ENCODE measurements around the gene HOXC10.

Gene HOXC10

GRCh38 chr12:53994264-53995001 lies 9.5 kb downstream of the HOXC10 start:
- H3K4me1 Mint-ChIP-seq (ENCODE audit: low read depth) = peaks cover 45% of the 10 kb centered on the region
- H3K9me3 Mint-ChIP-seq = no peaks in the 10 kb centered on the region
- intact Hi-C loops (cut with micrococcal nuclease) = no loop called here
- H3K27me3 Mint-ChIP-seq = peaks cover 97% of the 10 kb centered on the region
- H3K4me3 Mint-ChIP-seq = peak overlapping the region; percentile 2
- no peak overlapping the region for H3K27ac Mint-ChIP-seq
- H3K36me3 Mint-ChIP-seq (ENCODE audit: low read depth) = no peaks in the 10 kb centered on the region

DNA sequence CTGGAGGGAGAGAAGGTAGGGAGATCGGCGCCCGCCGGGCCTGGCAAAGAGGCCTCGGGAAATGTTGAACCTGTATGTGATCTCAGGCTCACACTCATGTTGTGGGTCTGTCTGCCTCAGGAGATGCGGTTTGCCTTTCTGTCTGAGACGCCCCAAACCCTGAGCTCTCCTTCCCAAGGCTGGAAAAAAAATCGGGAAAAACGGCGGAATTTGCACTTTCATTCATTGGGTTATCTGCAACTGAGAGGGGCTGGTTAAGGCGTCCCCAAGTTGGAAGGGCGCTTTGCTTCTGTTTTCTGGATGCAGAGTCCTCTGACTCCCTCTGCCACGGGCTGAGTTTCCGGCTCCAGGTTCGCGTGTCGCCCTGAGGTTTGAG lies 10.0 kb downstream of the HOXC10 start:
- intact Hi-C loops (cut with micrococcal nuclease) = no loop called here
- Mint-ChIP-seq H3K4me1 (ENCODE audit: low read depth) (peaks cover 43% of the 10 kb centered on the region), H3K4me3 (peak overlapping the region; percentile 2), H3K27ac (no peak overlapping the region), H3K36me3 (ENCODE audit: low read depth) (no peaks in the 10 kb centered on the region), H3K27me3 (peaks cover 97% of the 10 kb centered on the region), H3K9me3 (no peaks in the 10 kb centered on the region)

DNA sequence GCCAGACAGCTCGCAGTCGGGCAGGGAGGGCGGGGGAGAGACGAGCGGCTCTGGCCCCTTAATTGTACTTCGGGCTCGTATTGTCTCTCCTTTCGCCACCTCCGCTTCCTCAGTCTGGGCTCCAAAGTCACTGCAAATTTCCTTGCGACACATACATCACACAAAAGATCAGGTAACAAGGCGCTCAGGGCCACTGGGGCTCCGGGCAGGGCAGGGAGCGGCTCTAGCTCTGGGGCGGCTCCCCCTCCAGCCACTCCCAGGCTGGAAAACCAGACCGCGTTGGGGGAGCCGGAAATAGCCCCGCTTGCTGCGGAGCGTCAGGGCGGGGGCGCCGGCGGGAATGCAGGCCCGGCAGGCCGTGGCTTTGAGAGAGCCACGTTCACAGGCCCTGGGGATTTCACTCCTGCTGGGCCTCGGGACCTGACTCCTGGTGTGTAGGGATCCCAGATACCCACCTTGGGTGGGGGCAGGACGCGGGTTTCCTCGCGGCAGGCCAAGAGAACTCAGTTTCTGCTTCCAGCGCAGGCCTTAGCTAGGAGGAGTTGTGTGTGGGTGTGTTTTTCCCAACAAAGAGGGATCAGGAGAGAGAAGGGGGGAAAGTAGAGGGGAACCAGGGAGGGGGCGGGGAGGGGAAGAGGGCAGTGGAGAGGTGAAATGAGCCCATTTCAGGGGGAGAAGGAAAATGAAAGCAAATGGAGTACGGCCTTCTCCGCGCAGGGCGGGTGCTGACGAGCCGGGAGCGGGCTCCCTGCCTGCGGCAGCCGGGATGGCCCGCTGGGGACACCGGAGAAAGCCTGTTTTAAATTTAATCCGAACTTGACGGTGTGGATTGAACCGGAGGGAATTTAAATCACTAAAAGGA lies 10.7 kb downstream of the HOXC10 start:
- intact Hi-C loops (cut with micrococcal nuclease) = no loop called here
- peak overlapping the region; percentile 80 for H3K4me3 Mint-ChIP-seq
- H3K9me3 Mint-ChIP-seq = no peaks in the 10 kb centered on the region
- peaks cover 97% of the 10 kb centered on the region for H3K27me3 Mint-ChIP-seq
- H3K27ac Mint-ChIP-seq = peak overlapping the region; percentile 53
- H3K36me3 Mint-ChIP-seq (ENCODE audit: low read depth) = no peaks in the 10 kb centered on the region
- H3K4me1 Mint-ChIP-seq (ENCODE audit: low read depth) = peaks cover 49% of the 10 kb centered on the region

DNA sequence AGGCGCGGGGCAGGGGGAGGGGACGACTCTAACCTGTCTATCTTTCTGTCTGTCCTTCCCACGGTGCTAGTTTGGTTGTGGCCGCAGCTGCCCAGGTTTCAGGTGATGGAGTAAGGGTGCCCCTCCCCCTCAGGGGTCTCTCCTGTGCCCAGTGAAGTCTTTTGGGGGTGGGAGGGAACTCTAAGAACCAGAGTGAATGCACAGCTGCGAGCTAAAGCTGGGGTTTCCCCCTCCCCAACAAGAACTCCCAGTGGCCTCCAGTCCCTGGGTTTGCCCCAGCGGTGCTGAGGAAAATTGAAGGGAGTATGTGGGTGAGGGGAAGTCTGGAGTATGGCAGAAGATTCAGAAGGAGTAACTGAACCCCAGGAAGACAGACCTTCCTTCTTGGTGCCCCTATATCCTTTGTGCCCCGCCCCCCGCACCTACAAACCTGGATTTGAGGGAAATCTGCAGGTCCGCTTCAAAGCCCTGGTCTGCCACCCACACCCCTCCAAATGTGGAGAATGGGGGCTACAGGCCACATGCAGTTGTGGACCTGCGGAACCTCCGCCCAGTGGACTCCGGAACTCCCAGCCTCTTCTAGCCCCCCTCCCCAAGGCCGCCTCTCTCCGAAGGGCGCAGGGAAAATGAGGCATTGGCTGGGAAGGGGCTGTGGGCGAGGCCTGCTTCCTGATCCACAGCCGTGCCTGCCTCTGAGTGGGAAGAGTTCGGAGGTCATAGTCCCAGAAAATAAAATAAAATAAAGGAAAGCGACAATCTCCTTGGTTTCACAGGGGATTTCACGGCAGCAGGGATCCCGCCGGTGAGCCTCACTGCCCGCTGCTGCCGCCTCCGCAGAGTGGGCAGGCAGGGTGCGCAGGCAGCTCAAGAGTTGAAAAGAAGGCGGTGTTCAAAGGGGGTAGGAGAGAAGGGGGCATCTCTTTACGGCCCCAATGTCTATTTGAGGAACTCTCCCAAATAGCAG lies 11.6 kb downstream of the HOXC10 start:
- H3K27ac Mint-ChIP-seq = peak overlapping the region; percentile 53
- no peaks in the 10 kb centered on the region for H3K9me3 Mint-ChIP-seq
- peak overlapping the region; percentile 80 for H3K4me3 Mint-ChIP-seq
- intact Hi-C loops (cut with micrococcal nuclease) = no loop called here
- peaks cover 97% of the 10 kb centered on the region for H3K27me3 Mint-ChIP-seq
- no peaks in the 10 kb centered on the region for H3K36me3 Mint-ChIP-seq (ENCODE audit: low read depth)
- H3K4me1 Mint-ChIP-seq (ENCODE audit: low read depth) = peaks cover 49% of the 10 kb centered on the region

DNA sequence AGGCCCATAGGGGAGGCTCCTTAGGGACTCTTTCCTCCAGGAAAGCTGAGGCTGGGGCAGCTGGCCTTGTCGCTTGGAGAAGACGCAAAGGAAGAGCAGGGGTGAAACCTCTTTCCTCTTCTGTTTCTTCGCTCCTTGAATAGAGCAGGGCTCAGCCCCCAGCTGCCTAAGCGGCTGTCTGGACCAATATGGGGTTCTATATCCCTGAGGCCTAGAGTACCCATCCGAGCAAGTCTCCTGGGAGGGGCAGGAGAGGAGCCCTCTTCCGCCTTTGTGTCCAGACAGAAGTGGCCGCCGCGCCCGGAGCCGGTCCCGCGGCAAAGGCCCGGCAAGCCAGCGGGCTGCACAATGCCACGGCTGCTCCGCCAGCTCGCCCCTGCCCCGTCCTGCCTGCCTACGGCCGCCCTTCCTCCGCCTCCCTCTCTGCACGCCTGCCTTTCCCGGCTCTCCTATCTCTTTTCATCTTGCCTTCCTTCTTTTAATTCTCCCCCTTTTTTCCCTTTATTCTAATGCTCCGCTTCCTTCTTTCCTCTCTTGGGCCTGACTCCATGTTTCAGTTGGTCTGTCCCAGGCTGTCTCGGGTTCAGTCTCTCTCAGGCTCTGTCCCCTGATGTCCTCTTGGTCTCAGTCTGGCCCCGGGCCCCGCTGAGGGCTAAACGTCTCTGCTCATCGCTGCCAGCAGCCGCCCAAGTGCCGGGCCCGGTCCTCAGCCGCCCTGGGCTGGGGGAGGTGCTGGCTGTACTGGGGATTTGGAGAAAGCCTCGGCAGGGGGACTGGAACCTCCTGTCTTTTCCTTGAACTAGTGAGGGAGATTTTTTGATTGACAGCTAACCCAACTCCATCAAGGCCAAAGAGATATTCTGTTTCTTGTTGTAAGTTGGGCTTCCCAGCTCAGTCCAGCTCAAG lies 12.5 kb downstream of the HOXC10 start:
- intact Hi-C loops (cut with micrococcal nuclease) = no loop called here
- Mint-ChIP-seq H3K36me3 (ENCODE audit: low read depth) (no peaks in the 10 kb centered on the region), H3K9me3 (no peaks in the 10 kb centered on the region), H3K27ac (no peak overlapping the region), H3K4me1 (ENCODE audit: low read depth) (peaks cover 49% of the 10 kb centered on the region), H3K27me3 (peaks cover 97% of the 10 kb centered on the region), H3K4me3 (no peak overlapping the region)

- intact Hi-C loops (cut with micrococcal nuclease) = no loop called here
- no peak overlapping the region for H3K4me3 Mint-ChIP-seq
These were observed 13.4 kb downstream of the HOXC10 start for GRCh38 chr12:53998110-53998899.

GRCh38 chr12:53998900-53999236 lies 13.9 kb downstream of the HOXC10 start:
- H3K27me3 Mint-ChIP-seq = peaks cover 98% of the 10 kb centered on the region
- H3K4me3 Mint-ChIP-seq = no peak overlapping the region
- H3K9me3 Mint-ChIP-seq = no peaks in the 10 kb centered on the region
- no peaks in the 10 kb centered on the region for H3K36me3 Mint-ChIP-seq (ENCODE audit: low read depth)
- intact Hi-C loops (cut with micrococcal nuclease) = no loop called here
- H3K27ac Mint-ChIP-seq = no peak overlapping the region
- peaks cover 47% of the 10 kb centered on the region for H3K4me1 Mint-ChIP-seq (ENCODE audit: low read depth)

More at GRCh38 chr12:53998110-53998899, 13.4 kb downstream of the HOXC10 start:
- Mint-ChIP-seq H3K27me3 (peaks cover 99% of the 10 kb centered on the region), H3K36me3 (ENCODE audit: low read depth) (no peaks in the 10 kb centered on the region), H3K9me3 (no peaks in the 10 kb centered on the region), H3K4me1 (ENCODE audit: low read depth) (peaks cover 49% of the 10 kb centered on the region), H3K27ac (no peak overlapping the region)

GRCh38 chr12:53999559-54000115 lies 14.7 kb downstream of the HOXC10 start:
- intact Hi-C loops (cut with micrococcal nuclease) = no loop called here
- Mint-ChIP-seq H3K27ac (no peak overlapping the region), H3K36me3 (ENCODE audit: low read depth) (no peaks in the 10 kb centered on the region), H3K9me3 (no peaks in the 10 kb centered on the region), H3K4me1 (ENCODE audit: low read depth) (peaks cover 40% of the 10 kb centered on the region), H3K4me3 (peak overlapping the region; percentile 20), H3K27me3 (peaks cover 98% of the 10 kb centered on the region)

DNA sequence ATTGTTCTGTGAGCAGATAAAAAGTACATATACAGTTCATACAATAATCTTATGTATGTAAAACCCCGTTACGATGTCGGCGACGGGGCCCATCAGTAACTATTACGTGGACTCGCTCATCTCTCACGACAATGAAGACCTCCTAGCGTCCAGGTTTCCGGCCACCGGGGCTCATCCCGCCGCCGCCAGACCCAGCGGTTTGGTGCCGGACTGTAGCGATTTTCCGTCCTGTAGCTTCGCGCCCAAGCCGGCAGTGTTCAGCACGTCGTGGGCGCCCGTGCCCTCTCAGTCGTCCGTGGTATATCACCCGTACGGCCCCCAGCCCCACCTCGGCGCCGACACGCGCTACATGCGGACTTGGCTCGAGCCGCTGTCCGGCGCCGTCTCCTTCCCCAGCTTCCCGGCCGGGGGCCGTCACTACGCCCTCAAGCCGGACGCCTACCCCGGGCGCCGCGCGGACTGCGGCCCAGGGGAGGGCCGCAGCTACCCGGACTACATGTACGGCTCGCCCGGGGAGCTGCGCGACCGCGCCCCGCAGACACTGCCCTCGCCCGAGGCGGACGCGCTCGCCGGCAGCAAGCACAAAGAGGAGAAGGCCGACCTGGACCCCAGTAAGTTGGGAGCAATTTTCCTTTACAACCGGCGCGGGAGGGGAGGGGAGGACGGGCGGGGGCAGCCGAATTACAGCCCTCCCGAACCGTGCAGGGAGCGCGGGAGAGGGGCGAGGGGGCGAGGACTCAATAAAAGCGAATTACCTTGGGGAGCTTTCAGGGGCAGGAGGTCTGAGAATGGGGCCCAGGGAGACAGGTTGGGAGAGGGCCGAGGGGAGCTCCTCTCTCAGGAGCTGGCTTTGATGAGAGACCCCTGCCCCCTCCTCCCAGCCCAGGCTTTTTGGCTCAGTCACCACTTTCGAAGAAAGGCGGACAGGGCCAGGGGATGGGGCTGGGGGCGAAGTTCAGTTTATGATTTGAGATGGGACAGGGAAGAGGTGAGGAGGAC lies 15.5 kb downstream of the HOXC10 start, which contains the start of gene HOXC9:
TSS of gene HOXC9 (plus strand) at position 46 of the 999 bp plus-strand sequence. CDS start at position 74, 28 bp downstream.
- intact Hi-C loops (cut with micrococcal nuclease) = no loop called here
- peak within 1 kb of the TSS; percentile 49 for H3K4me3 Mint-ChIP-seq
- H3K36me3 Mint-ChIP-seq (ENCODE audit: low read depth) = no peaks in the 10 kb centered on the region
- H3K9me3 Mint-ChIP-seq = no peaks in the 10 kb centered on the region
- H3K27me3 Mint-ChIP-seq = peaks cover 98% of the 10 kb centered on the region
- H3K4me1 Mint-ChIP-seq (ENCODE audit: low read depth) = peaks cover 32% of the 10 kb centered on the region
- no peak within 1 kb of the TSS for H3K27ac Mint-ChIP-seq

GRCh38 chr12:54001283-54002187 lies 16.6 kb downstream of the HOXC10 start:
- Mint-ChIP-seq H3K4me1 (ENCODE audit: low read depth) (peaks cover 32% of the 10 kb centered on the region), H3K4me3 (no peak overlapping the region), H3K27ac (no peak overlapping the region), H3K27me3 (peaks cover 98% of the 10 kb centered on the region), H3K36me3 (ENCODE audit: low read depth) (no peaks in the 10 kb centered on the region), H3K9me3 (no peaks in the 10 kb centered on the region)
- intact Hi-C loops (cut with micrococcal nuclease) = no loop called here
